ENCODE measurements around the gene TTLL11.

- TF ChIP-seq, protein P1, sequence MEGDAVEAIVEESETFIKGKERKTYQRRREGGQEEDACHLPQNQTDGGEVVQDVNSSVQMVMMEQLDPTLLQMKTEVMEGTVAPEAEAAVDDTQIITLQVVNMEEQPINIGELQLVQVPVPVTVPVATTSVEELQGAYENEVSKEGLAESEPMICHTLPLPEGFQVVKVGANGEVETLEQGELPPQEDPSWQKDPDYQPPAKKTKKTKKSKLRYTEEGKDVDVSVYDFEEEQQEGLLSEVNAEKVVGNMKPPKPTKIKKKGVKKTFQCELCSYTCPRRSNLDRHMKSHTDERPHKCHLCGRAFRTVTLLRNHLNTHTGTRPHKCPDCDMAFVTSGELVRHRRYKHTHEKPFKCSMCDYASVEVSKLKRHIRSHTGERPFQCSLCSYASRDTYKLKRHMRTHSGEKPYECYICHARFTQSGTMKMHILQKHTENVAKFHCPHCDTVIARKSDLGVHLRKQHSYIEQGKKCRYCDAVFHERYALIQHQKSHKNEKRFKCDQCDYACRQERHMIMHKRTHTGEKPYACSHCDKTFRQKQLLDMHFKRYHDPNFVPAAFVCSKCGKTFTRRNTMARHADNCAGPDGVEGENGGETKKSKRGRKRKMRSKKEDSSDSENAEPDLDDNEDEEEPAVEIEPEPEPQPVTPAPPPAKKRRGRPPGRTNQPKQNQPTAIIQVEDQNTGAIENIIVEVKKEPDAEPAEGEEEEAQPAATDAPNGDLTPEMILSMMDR (conservative IDR thresholded peaks at IDR 0.05; ENCODE audit: low read length): no peak
- no peak for TF ChIP-seq EZH2phosphoT487 (IDR thresholded peaks at IDR 0.05; ENCODE audit: borderline replicate concordance)
These were observed 168.4 kb downstream of the TTLL11 start for GRCh38 chr9:121924700-121925099.

Data from Loucy (cell line).